Breast epithelium (tissue), 3 donors: ENCODE data around the gene MPDZ.

Experiments
- CTCF ChIP-seq, 3 donors: fragments of 450-650 bp; IDR thresholded peaks; one replicate each; pipeline ENCODE4 v1.5.1; 2016 to 2017; ENCODE audit warnings: antibody characterized with exemption in 3 of 3, mild to moderate bottlenecking in 3 of 3, moderate library complexity in 3 of 3
- POLR2A ChIP-seq: fragments of 450-650 bp; IDR thresholded peaks from one replicate; pipeline ENCODE4 v1.6.1; 2016; ENCODE audit warnings: antibody characterized with exemption, mild to moderate bottlenecking, moderate library complexity

- TF ChIP-seq POLR2A (no peak), CTCF (IDR thresholded peaks at IDR 0.05) (no peak)
Observed at GRCh38 chr9:13274886-13275641, 4.4 kb downstream of the MPDZ start.
